HUES64 (cell line): Measurements from ENCODE around the gene TRPT1.

Source experiments
- H3K27ac ChIP-seq: 2 replicates; pipeline ENCODE4 v1.7.0; 2013; ENCODE audit warnings: low read depth, low read length, inconsistent platforms
- H3K27me3 ChIP-seq: 2 replicates; pipeline ENCODE4 v1.6.1; 2013; ENCODE audit warnings: mild to moderate bottlenecking, low read length; ENCODE audit not compliant: insufficient read depth
- H3K36me3 ChIP-seq: 2 replicates; pipeline ENCODE4 v1.6.1; 2013; ENCODE audit warnings: mild to moderate bottlenecking, low read length; ENCODE audit not compliant: insufficient read depth
- H3K4me1 ChIP-seq: 2 replicates; pipeline ENCODE4 v1.6.1; 2013; ENCODE audit warnings: mild to moderate bottlenecking, low read length, moderate library complexity; ENCODE audit not compliant: insufficient read depth
- H3K4me3 ChIP-seq: 2 replicates; pipeline ENCODE4 v1.5.1; 2013; ENCODE audit warnings: mild to moderate bottlenecking, low read length, moderate library complexity
- H3K9ac ChIP-seq: 2 replicates; pipeline ENCODE4 v1.6.1; 2013; ENCODE audit warnings: mild to moderate bottlenecking, low read depth, low read length
- H3K9me3 ChIP-seq: 2 replicates; pipeline ENCODE4 v1.6.1; 2013; ENCODE audit warnings: low read depth, low read length; ENCODE audit not compliant: insufficient read depth
- WGBS: fragments of 150-250, 120-280 bp; methylation state at CpG from one replicate; pipeline ENCODE4 v1.1.7; 2013; ENCODE audit warnings: missing lambda C conversion rate; 5-methylcytosine and 5-hydroxymethylcytosine counted together

TRPT1 gene

GRCh38 chr11:64216879-64217278 lies 9.1 kb downstream of the TRPT1 start:
- H3K4me1 ChIP-seq = no peaks in the 10 kb centered on the region
- no peaks in the 10 kb centered on the region for H3K9me3 ChIP-seq
- no peak overlapping the region for H3K9ac ChIP-seq
- H3K27me3 ChIP-seq = no peaks in the 10 kb centered on the region
- WGBS = 92% methylated on average over 6 of the region's 6 CpGs
- H3K36me3 ChIP-seq = peaks cover 14% of the 10 kb centered on the region
- no peak overlapping the region for H3K4me3 ChIP-seq
- H3K27ac ChIP-seq = no peak overlapping the region

DNA sequence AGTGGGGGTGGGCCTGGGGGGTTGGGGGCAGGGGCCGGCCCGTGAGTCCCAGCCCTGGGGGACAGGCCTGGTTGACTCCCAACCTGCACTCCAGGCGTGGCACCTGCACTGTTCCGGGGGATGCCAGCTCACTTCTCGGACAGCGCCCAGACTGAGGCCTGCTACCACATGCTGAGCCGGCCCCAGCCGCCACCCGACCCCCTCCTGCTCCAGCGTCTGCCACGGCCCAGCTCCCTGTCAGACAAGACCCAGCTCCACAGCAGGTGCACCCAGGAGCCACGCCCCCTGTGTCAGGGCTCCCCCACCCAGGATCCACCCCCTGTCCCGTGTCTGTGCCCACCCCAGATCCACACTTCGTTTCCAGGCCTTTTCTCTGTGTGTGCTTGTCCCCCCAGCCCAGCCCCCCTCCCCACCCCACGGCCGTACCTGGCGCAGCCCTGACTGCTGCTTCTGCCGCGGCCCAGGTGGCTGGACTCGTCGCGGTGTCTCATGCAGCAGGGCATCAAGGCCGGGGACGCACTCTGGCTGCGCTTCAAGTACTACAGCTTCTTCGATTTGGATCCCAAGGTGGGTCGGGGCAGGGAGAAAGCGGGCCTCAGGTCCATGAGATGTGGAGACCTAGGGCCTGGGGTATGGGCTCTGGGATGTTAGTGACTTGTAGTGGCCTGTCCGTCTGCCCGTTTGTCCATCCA lies 14.7 kb downstream of the TRPT1 start:
- H3K9ac ChIP-seq = no peak overlapping the region
- 93% methylated on average over 30 of the region's 30 CpGs for WGBS
- H3K27me3 ChIP-seq = no peaks in the 10 kb centered on the region
- H3K4me1 ChIP-seq = no peaks in the 10 kb centered on the region
- no peaks in the 10 kb centered on the region for H3K9me3 ChIP-seq
- peaks cover 20% of the 10 kb centered on the region for H3K36me3 ChIP-seq
- H3K27ac ChIP-seq = no peak overlapping the region
- no peak overlapping the region for H3K4me3 ChIP-seq

DNA sequence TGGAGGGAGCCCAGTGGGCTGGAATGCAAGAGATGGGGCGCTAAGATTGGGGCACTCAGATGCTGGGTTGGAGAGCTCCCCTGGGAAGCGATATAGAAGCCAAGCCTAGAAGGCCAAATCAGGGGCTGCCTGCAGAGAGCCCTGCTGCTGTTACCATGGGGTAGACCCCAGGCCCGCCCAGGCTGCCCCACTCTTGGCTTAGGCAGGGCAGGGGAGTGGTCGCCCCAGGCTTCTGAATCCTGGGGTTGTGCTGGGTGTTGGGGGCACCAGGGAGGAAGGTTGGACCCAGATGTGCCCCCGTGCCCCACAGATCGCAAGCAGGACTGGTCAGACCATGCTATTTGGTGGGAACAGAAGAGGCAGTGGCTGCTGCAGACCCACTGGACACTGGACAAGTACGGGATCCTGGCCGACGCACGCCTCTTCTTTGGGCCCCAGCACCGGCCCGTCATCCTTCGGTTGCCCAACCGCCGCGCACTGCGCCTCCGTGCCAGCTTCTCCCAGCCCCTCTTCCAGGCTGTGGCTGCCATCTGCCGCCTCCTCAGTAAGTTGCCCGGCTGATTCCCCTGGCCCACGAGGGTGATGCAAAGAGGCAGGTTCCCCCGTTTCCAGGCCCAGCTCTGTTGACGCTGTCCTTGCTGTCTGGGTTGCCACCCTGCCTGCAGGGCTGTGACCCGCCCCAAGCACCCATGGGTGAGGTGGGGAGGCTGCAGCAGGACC lies 15.5 kb downstream of the TRPT1 start:
- Histone ChIP-seq H3K9me3 (no peaks in the 10 kb centered on the region), H3K4me1 (no peaks in the 10 kb centered on the region), H3K36me3 (peaks cover 29% of the 10 kb centered on the region), H3K9ac (no peak overlapping the region), H3K27ac (no peak overlapping the region), H3K27me3 (no peaks in the 10 kb centered on the region), H3K4me3 (no peak overlapping the region)
- WGBS = 95% methylated on average over 24 of the region's 24 CpGs

DNA sequence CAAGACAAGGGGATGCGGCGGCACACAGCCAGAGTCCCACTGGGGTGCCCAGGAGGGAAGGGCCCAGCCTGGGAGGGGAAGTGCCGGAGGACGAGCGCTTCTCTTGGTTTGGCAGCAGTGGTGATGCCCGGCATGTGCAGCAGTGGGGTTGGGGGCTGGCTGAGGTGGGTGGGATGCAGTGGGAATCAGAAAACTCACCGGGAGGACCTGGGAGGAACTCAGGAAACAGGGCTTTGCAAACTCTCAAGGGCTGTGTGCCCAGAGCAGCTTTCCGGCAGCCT lies 16.5 kb downstream of the TRPT1 start:
- 87% methylated on average over 8 of the region's 8 CpGs for WGBS
- H3K27ac ChIP-seq = no peak overlapping the region
- H3K4me1 ChIP-seq = no peaks in the 10 kb centered on the region
- no peaks in the 10 kb centered on the region for H3K9me3 ChIP-seq
- no peaks in the 10 kb centered on the region for H3K27me3 ChIP-seq
- peaks cover 36% of the 10 kb centered on the region for H3K36me3 ChIP-seq
- no peak overlapping the region for H3K4me3 ChIP-seq
- H3K9ac ChIP-seq = no peak overlapping the region

GRCh38 chr11:64208796-64209562 lies 17.0 kb downstream of the TRPT1 start:
- H3K36me3 ChIP-seq = peaks cover 42% of the 10 kb centered on the region
- no peaks in the 10 kb centered on the region for H3K4me1 ChIP-seq
- 90% methylated on average over 18 of the region's 18 CpGs for WGBS
- H3K9ac ChIP-seq = no peak overlapping the region
- H3K4me3 ChIP-seq = no peak overlapping the region
- H3K27ac ChIP-seq = no peak overlapping the region; the same call in 1 of the 2 replicates
- H3K27me3 ChIP-seq = no peaks in the 10 kb centered on the region
- H3K9me3 ChIP-seq = no peaks in the 10 kb centered on the region

- Histone ChIP-seq H3K4me3 (no peak overlapping the region), H3K27ac (no peak overlapping the region)
- 94% methylated on average over 23 of the region's 23 CpGs for WGBS
Measured at GRCh38 chr11:64208086-64208795, 17.7 kb downstream of the TRPT1 start.

DNA sequence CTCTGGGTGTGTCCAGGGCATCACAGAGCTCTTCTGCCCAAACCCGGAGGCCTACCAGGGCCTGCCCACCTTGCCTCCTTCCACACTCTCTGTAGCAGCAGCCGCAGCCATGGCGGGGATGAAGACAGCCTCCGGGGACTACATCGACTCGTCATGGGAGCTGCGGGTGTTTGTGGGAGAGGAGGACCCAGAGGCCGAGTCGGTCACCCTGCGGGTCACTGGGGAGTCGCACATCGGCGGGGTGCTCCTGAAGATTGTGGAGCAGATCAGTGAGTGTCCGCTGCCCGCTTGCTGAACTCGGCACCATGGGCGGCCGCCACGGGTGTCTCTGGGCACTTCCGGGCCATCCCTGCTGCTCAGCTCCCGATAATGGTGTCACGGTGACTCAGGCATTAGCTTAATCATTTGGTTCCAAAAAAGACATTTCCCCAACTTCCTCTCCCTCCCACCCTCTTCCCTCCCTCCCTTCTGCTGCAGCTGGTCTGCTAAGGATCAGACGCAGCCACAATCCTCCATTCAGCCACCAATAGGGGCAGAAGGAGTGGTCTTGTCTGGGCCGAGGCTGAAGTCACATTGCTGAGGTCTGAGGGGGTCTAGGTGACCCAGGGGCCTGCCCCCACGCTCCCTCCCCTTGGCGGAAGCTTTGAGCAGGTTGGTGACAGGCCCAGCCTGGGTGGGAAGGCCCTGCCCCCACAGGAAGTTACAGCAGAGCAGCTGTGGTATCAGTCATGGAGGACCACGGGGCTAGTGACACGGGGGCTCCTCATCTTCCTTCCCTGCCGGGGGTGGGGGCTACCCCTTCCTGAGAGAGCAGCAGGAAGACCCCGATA lies 18.5 kb downstream of the TRPT1 start:
- H3K27ac ChIP-seq = peak overlapping the region; percentile 33; the same call in 1 of the 2 replicates

More at GRCh38 chr11:64208086-64208795, 17.7 kb downstream of the TRPT1 start:
- Histone ChIP-seq H3K9ac (no peak overlapping the region), H3K9me3 (no peaks in the 10 kb centered on the region), H3K27me3 (no peaks in the 10 kb centered on the region), H3K4me1 (no peaks in the 10 kb centered on the region), H3K36me3 (peaks cover 49% of the 10 kb centered on the region)

GRCh38 chr11:64206457-64207255 lies 19.3 kb downstream of the TRPT1 start, which contains the start of gene FERMT3:
Gene FERMT3 (plus strand): TSS chr11:64206721. CDS start chr11:64207365, 644 bp downstream.
- no peaks in the 10 kb centered on the region for H3K9me3 ChIP-seq
- H3K36me3 ChIP-seq = peaks cover 64% of the 10 kb centered on the region
- WGBS = 93% methylated on average over 27 of the region's 27 CpGs
- no peaks in the 10 kb centered on the region for H3K4me1 ChIP-seq
- no peak within 1 kb of the TSS for H3K4me3 ChIP-seq
- peak within 1 kb of the TSS; percentile 33; the same call in 1 of the 2 replicates for H3K27ac ChIP-seq
- no peak within 1 kb of the TSS; the same call in 1 of the 2 replicates for H3K9ac ChIP-seq
- no peaks in the 10 kb centered on the region for H3K27me3 ChIP-seq

More for the DNA sequence above, 18.5 kb downstream of the TRPT1 start:
- H3K36me3 ChIP-seq = peaks cover 57% of the 10 kb centered on the region
- H3K4me1 ChIP-seq = no peaks in the 10 kb centered on the region
- H3K27me3 ChIP-seq = no peaks in the 10 kb centered on the region
- H3K9me3 ChIP-seq = no peaks in the 10 kb centered on the region
- WGBS = 85% methylated on average over 30 of the region's 30 CpGs
- no peak overlapping the region for H3K4me3 ChIP-seq
- no peak overlapping the region for H3K9ac ChIP-seq

GRCh38 chr11:64204464-64204989 lies 21.5 kb downstream of the TRPT1 start:
- Histone ChIP-seq H3K4me1 (no peaks in the 10 kb centered on the region), H3K36me3 (peaks cover 81% of the 10 kb centered on the region), H3K4me3 (no peak overlapping the region), H3K27me3 (no peaks in the 10 kb centered on the region), H3K27ac (no peak overlapping the region), H3K9ac (no peak overlapping the region), H3K9me3 (no peaks in the 10 kb centered on the region)
- 87% methylated on average over 7 of the region's 7 CpGs for WGBS
